Loucy (cell line): ENCODE measurements around the gene BTAF1.
A peak's percentile ranks its signal among the peaks of the same experiment; 100 is the strongest.

Experiments
- H2AFZ ChIP-seq: fragments of 200-600 bp; sonication (generic); 2 replicates; pipeline ENCODE4 v1.6.0; 2016; ENCODE audit warnings: antibody characterized with exemption, mild to moderate bottlenecking, low read length, moderate library complexity
- H3F3A ChIP-seq: fragments of 200-600 bp; 2 replicates; pipeline ENCODE4 v1.6.0; 2016; ENCODE audit warnings: antibody characterized with exemption, low read depth, mild to moderate bottlenecking
- H3K27me3 ChIP-seq: fragments of 200-600 bp; sonication (generic); 2 replicates; pipeline ENCODE4 v1.6.1; 2014; ENCODE audit warnings: low read length, mild to moderate bottlenecking; ENCODE audit not compliant: insufficient read depth, poor library complexity, severe bottlenecking
- H3K36me3 ChIP-seq: fragments of 200-600 bp; sonication (generic); 2 replicates; pipeline ENCODE4 v1.6.1; 2016; ENCODE audit warnings: low read length; ENCODE audit not compliant: insufficient read depth
- H3K4me1 ChIP-seq: fragments of 200-600 bp; sonication (generic); 2 replicates; pipeline ENCODE4 v1.5.1; 2014; ENCODE audit warnings: low read length, mild to moderate bottlenecking; ENCODE audit not compliant: insufficient read depth, poor library complexity, severe bottlenecking
- H3K4me2 ChIP-seq: fragments of 200-600 bp; sonication (generic); 2 replicates; pipeline ENCODE4 v1.6.0; 2014; ENCODE audit warnings: antibody characterized with exemption, low read length, low read depth, mild to moderate bottlenecking; ENCODE audit not compliant: poor library complexity, severe bottlenecking
- H3K4me3 ChIP-seq: fragments of 200-600 bp; sonication (generic); 2 replicates; pipeline ENCODE4 v1.5.1; 2014; ENCODE audit warnings: low read length, mild to moderate bottlenecking, mixed read lengths; ENCODE audit not compliant: poor library complexity, severe bottlenecking
- H3K79me2 ChIP-seq: fragments of 200-600 bp; sonication (generic); 2 replicates; pipeline ENCODE4 v1.6.1; 2014; ENCODE audit warnings: low read length; ENCODE audit not compliant: insufficient read depth
- H3K9ac ChIP-seq: fragments of 200-600 bp; sonication (generic); 2 replicates; pipeline ENCODE4 v1.6.0; 2014; ENCODE audit warnings: mild to moderate bottlenecking, low read depth, low read length, moderate library complexity; ENCODE audit not compliant: poor library complexity, severe bottlenecking
- H3K9me2 ChIP-seq: fragments of 200-600 bp; sonication (generic); replicated peaks from 2 replicates; pipeline ENCODE4 v1.6.1; 2016; ENCODE audit warnings: low read depth, low read length, mixed read lengths
- H3K9me3 ChIP-seq: fragments of 200-600 bp; sonication (generic); 2 replicates; pipeline ENCODE4 v1.6.1; 2014; ENCODE audit warnings: mild to moderate bottlenecking, antibody characterized with exemption, low read length, low read depth; ENCODE audit not compliant: insufficient read depth
- H4K20me1 ChIP-seq: fragments of 200-600 bp; sonication (generic); 2 replicates; pipeline ENCODE4 v1.6.0; 2014; ENCODE audit warnings: antibody characterized with exemption, low read length, mild to moderate bottlenecking; ENCODE audit not compliant: insufficient read depth, poor library complexity, severe bottlenecking
- EZH2phosphoT487 ChIP-seq: fragments of 200-600 bp; IDR thresholded peaks from 2 replicates; pipeline ENCODE4 v1.6.1; 2018; ENCODE audit warnings: antibody characterized with exemption, mild to moderate bottlenecking, moderate library complexity, borderline replicate concordance
- TF ChIP-seq, protein P1 (sequence below): fragments of 200-600 bp; sonication (generic); conservative IDR thresholded peaks from 2 replicates; pipeline ENCODE4 v1.5.1; 2014; ENCODE audit warnings: mild to moderate bottlenecking, antibody characterized with exemption, low read length

BTAF1 gene

GRCh38 chr10:92042541-92042940, 119.0 kb downstream of the BTAF1 start:
- Histone ChIP-seq H3K79me2 (no peaks in the 10 kb centered on the region), H3K4me2 (no peak overlapping the region), H3K9me2 (no peaks in the 10 kb centered on the region), H3K36me3 (no peaks in the 10 kb centered on the region), H3K9ac (no peak overlapping the region), H4K20me1 (no peaks in the 10 kb centered on the region), H2AFZ (no peak overlapping the region), H3K4me3 (no peak overlapping the region), H3K27me3 (no peaks in the 10 kb centered on the region), H3K9me3 (no peaks in the 10 kb centered on the region), H3F3A (no peaks in the 10 kb centered on the region), H3K4me1 (peaks cover 2% of the 10 kb centered on the region)
- TF ChIP-seq, protein P1, sequence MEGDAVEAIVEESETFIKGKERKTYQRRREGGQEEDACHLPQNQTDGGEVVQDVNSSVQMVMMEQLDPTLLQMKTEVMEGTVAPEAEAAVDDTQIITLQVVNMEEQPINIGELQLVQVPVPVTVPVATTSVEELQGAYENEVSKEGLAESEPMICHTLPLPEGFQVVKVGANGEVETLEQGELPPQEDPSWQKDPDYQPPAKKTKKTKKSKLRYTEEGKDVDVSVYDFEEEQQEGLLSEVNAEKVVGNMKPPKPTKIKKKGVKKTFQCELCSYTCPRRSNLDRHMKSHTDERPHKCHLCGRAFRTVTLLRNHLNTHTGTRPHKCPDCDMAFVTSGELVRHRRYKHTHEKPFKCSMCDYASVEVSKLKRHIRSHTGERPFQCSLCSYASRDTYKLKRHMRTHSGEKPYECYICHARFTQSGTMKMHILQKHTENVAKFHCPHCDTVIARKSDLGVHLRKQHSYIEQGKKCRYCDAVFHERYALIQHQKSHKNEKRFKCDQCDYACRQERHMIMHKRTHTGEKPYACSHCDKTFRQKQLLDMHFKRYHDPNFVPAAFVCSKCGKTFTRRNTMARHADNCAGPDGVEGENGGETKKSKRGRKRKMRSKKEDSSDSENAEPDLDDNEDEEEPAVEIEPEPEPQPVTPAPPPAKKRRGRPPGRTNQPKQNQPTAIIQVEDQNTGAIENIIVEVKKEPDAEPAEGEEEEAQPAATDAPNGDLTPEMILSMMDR: no peak
- no peak for TF ChIP-seq EZH2phosphoT487

DNA sequence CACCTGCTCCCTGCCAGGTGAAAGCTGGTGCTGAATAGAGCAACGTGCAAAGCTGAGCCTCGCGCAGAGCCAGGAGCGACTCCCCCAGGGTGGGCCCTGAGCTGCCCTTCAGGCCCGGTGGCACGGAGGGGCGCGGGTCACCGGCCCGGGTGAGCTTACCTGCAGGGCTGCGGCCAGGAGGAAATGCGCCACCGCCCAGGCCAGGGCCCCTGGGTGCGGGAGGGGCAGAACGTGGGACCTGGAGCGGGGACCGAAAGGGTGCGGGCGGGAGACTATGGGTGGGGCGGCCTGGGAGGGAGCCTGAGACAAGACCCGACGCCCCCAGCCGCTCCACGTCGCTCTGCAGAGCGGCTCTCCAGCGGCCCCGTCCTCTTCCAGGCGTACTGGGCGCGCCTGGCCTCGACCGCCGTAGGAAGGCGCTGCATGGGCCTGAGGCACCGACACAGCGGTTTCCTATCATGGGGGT, 122.1 kb downstream of the BTAF1 start:
- no peak overlapping the region for H3K4me2 ChIP-seq
- H3F3A ChIP-seq: 0 out of 2 replicates have a peak, but pooled peaks cover 4% of the 10 kb centered on the region
- H3K36me3 ChIP-seq: no peaks in the 10 kb centered on the region
- H3K27me3 ChIP-seq: no peaks in the 10 kb centered on the region
- H3K9me2 ChIP-seq: no peaks in the 10 kb centered on the region
- TF ChIP-seq, protein P1: no peak
- TF ChIP-seq EZH2phosphoT487: no peak
- H2AFZ ChIP-seq: no peak overlapping the region
- no peak overlapping the region for H3K9ac ChIP-seq
- H4K20me1 ChIP-seq: no peaks in the 10 kb centered on the region
- H3K4me3 ChIP-seq: no peak overlapping the region
- no peaks in the 10 kb centered on the region for H3K79me2 ChIP-seq
- peaks cover 13% of the 10 kb centered on the region for H3K4me1 ChIP-seq
- no peaks in the 10 kb centered on the region for H3K9me3 ChIP-seq

- TF ChIP-seq EZH2phosphoT487: no peak
- TF ChIP-seq, protein P1: no peak
- Histone ChIP-seq H3K36me3 (no peaks in the 10 kb centered on the region), H3K4me3 (no peak overlapping the region), H3K4me1 (peaks cover 13% of the 10 kb centered on the region), H3F3A (0 out of 2 replicates have a peak, but pooled peaks cover 4% of the 10 kb centered on the region), H3K9me3 (no peaks in the 10 kb centered on the region), H3K4me2 (peak overlapping the region; percentile 63), H3K79me2 (no peaks in the 10 kb centered on the region), H2AFZ (no peak overlapping the region), H3K9ac (peak overlapping the region; percentile 6), H4K20me1 (no peaks in the 10 kb centered on the region), H3K27me3 (no peaks in the 10 kb centered on the region), H3K9me2 (no peaks in the 10 kb centered on the region)
Measured at GRCh38 chr10:92047215-92047614, 123.6 kb downstream of the BTAF1 start.
